GM11168 (cell line): ENCODE measurements around the gene PGD.
"Not testable (repeated sequence)": the region's sequence is repeated elsewhere in the genome, so short reads cannot be mapped to it uniquely, and the experiment has no call there.

Experiments
- in situ Hi-C: fragments of 300-500 bp; cut with MboI; formaldehyde crosslinking; loops from one replicate; pipeline ENCODE4 v1.12.0; 2022; ENCODE audit warnings: low sequenced_read_pairs; ENCODE audit not compliant: unreplicated experiment

PGD gene

GRCh38 chr1:10398734-10399443 is at the start of gene PGD:
Gene PGD, plus strand, starts transcription at chr1:10399064. Its CDS starts 54 bp downstream, at chr1:10399118.
- in situ Hi-C loops: no loop called here

GRCh38 chr1:10353282-10353681 is 45.6 kb upstream of the PGD start:
- in situ Hi-C loops: no loop called here

GRCh38 chr1:10353693-10354092 is 45.2 kb upstream of the PGD start:
- in situ Hi-C loops: no loop called here

- in situ Hi-C loops: no loop called here
Observed at GRCh38 chr1:10360045-10360444, 38.8 kb upstream of the PGD start.

GRCh38 chr1:10361515-10361914 is 37.3 kb upstream of the PGD start:
- in situ Hi-C loops: no loop called here

- in situ Hi-C loops: no loop called here
Observed at GRCh38 chr1:10368194-10368593, 30.7 kb upstream of the PGD start.

- in situ Hi-C loops: no loop called here
Observed at GRCh38 chr1:10374442-10374860, 24.4 kb upstream of the PGD start.

- in situ Hi-C loops: not testable (repeated sequence)
Observed at GRCh38 chr1:10377365-10378029, 21.4 kb upstream of the PGD start.

- in situ Hi-C loops: no loop called here
Observed at GRCh38 chr1:10378081-10378841, 20.6 kb upstream of the PGD start.

GRCh38 chr1:10379101-10379620 is 19.7 kb upstream of the PGD start:
- in situ Hi-C loops: no loop called here

GRCh38 chr1:10379676-10380075 is 19.2 kb upstream of the PGD start:
- in situ Hi-C loops: no loop called here

GRCh38 chr1:10380594-10381275 is 18.1 kb upstream of the PGD start:
- in situ Hi-C loops: no loop called here

- in situ Hi-C loops: no loop called here
Observed at GRCh38 chr1:10383630-10384029, 15.2 kb upstream of the PGD start.

- in situ Hi-C loops: no loop called here
Observed at GRCh38 chr1:10384219-10384618, 14.6 kb upstream of the PGD start.

GRCh38 chr1:10386761-10387676 is 11.8 kb upstream of the PGD start:
- in situ Hi-C loops: no loop called here

GRCh38 chr1:10387677-10388386 is 11.0 kb upstream of the PGD start:
- in situ Hi-C loops: no loop called here

- in situ Hi-C loops: no loop called here
Observed at GRCh38 chr1:10388387-10388715, 10.5 kb upstream of the PGD start.

- in situ Hi-C loops: no loop called here
Observed at GRCh38 chr1:10389271-10389973, 9.4 kb upstream of the PGD start.
